NT2/D1 (cell line): Measurements from ENCODE around the gene OR13J1.

Experiments
- SUZ12 ChIP-seq: IDR thresholded peaks from 2 replicates; pipeline ENCODE4 v1.6.1; 2011; ENCODE audit not compliant: insufficient read length, insufficient read depth; ENCODE audit errors: extremely low read depth
- YY1 ChIP-seq: IDR thresholded peaks from 2 replicates; pipeline ENCODE4 v1.6.1; 2011; ENCODE audit not compliant: insufficient read length, insufficient read depth
- ZNF274 ChIP-seq: IDR thresholded peaks from 2 replicates; pipeline ENCODE4 v1.6.1; 2011; ENCODE audit warnings: mild to moderate bottlenecking, low read depth, low read length

- TF ChIP-seq YY1 (no peak), ZNF274 (no peak), SUZ12 (no peak)
Observed at GRCh38 chr9:35859990-35860339, 10.2 kb downstream of the OR13J1 start.
